GM13976 (cell line): ENCODE data around the gene SRSF2.
"Not testable (repeated sequence)": the region's sequence is repeated elsewhere in the genome, so short reads cannot be mapped to it uniquely, and the experiment has no call there.

Experiments
- DNase-seq: peaks from one replicate; pipeline ENCODE4 v3.0.0; 2012; ENCODE audit warnings: low spot score
- CTCF ChIP-seq: IDR thresholded peaks from 2 replicates; pipeline ENCODE4 v1.5.1; 2012; ENCODE audit warnings: borderline replicate concordance, mild to moderate bottlenecking; ENCODE audit not compliant: insufficient read depth; ENCODE audit errors: extremely low read depth, missing control alignments, control extremely low read depth
- in situ Hi-C: fragments of 300-500 bp; cut with MboI; formaldehyde crosslinking; loops from one replicate; pipeline ENCODE4 v1.12.0; 2022; ENCODE audit warnings: low sequenced_read_pairs, mixed read lengths, inconsistent platforms; ENCODE audit not compliant: unreplicated experiment

The SRSF2 gene

GRCh38 chr17:76726231-76726775 lies 10.8 kb downstream of the SRSF2 start, which contains the start of gene JMJD6:
TSS of gene JMJD6 (minus strand) at chr17:76726606. CDS start at chr17:76726475, 131 bp downstream.
- in situ Hi-C loops: no loop called here
- DNase-seq: peak; percentile 96
- TF ChIP-seq CTCF: no peak

DNA sequence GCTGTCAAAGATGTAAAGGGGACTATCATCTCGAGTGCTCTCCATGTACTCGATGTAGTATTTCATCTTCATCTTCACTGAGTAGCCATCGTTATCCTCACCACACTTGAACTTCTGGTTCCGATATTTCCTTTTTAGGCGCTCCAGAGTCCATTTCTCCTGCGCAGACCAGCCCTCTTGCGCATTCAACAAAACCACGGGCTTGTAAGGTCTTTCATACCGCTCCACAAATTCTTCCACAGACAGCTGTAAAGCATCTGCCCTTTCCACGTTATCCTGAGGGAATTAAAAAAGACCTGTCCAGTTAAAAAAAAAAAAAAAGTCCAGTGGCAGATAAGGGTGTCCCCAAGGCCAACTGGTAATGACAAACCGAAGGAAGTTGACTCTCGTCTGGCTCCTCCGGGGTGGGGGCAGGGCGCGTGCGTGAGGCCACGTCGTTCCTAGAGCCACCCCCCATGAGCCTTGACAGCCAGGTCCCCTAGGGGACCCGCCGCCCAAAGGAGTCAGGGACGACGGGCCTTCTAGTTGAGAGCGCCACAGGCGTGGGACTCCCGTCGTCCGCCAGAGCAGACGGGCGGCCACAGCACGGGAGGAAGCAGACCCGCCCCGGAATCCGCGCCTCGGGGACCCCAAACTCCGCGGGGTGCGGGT lies 11.4 kb downstream of the SRSF2 start:
- peak; percentile 77 for DNase-seq
- TF ChIP-seq CTCF: no peak
- in situ Hi-C loops: no loop called here

DNA sequence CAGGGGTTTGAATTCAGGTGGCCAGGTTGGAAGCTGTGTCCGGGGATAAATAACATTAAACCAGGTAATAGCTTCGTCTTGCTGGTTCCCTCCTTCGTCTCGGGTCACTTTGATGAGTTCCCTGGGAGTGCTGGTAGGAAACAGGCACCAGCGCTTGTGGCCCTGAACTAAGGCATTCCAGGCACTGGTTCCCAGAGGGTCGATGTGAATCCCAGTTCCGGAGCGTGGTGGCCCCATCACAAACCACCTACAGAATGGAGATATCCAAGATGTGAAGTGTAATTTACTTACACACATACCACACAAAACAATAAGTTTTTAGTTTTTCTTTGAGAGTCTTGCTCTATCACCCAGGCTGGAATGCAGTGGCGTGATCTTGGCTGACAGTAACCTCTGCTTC lies 13.3 kb downstream of the SRSF2 start:
- no peak for DNase-seq
- in situ Hi-C loops: no loop called here
- TF ChIP-seq CTCF: no peak

DNA sequence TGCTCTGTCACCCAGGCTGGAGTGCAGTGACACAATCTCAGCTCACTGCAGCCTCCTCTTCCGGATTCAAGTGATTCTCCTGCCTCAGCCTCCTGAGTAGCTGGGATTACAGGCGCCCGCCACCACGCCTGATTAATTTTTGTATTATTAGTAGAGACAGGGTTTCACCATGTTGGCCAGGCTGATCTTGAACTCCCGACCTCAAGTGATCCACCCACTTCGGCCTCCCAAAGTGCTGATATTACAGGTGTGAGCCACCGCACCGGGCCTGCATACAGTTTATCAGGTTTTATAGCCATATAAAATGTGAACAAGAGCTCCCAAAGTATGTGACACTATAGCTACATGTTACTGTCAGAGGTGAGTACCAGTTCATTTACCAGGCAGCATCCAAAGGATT lies 14.2 kb downstream of the SRSF2 start:
- DNase-seq, in situ Hi-C loops: not testable (repeated sequence)

DNA sequence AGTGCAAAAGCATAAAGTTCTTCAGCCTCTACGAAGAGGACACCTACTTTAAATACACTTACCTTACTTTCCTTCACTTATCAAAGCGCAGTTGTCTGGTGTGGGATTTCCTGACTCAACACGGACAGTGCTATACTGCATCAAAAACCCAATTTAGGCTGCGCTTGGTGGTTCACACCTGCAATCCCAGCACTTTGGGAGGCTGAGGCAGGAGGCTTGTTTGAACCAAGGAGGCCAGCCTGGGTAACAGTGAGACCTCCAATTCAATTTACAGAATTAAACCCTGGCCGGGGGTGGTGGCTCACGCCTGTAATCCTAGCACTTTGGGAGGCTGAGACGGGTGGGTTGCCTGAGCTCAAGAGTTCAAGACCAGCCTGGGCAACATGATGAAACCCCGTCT lies 14.9 kb downstream of the SRSF2 start:
- DNase-seq: no peak
- TF ChIP-seq CTCF: no peak
- in situ Hi-C loops: no loop called here

GRCh38 chr17:76721463-76721862 lies 15.7 kb downstream of the SRSF2 start:
- in situ Hi-C loops: no loop called here
- TF ChIP-seq CTCF: no peak

GRCh38 chr17:76720941-76721340 lies 16.2 kb downstream of the SRSF2 start:
- in situ Hi-C loops: no loop called here
- DNase-seq: no peak
- TF ChIP-seq CTCF: no peak

More at GRCh38 chr17:76721463-76721862, 15.7 kb downstream of the SRSF2 start:
- no peak for DNase-seq
